Lung (tissue), 16 donors: ENCODE measurements around the gene C11orf52. TPM values are rescaled to one million over a fixed set of nuclear protein-coding genes. Genes with fewer than 3 reads are reported as not detected.

ENCODE experiments used
- ATAC-seq: fragments of 200-7000 bp; cut with Tn5 transposase; one replicate; pipeline ENCODE4 v1.9.1; 2020; ENCODE audit warnings: moderate number of reproducible peaks; ENCODE audit not compliant: insufficient read depth, low FRiP score
- DNase-seq, 3 donors: peaks; one replicate each; pipeline ENCODE4 v3.0.0-alpha.2; 2013 to 2017
- H3K27ac ChIP-seq, 2 donors: one replicate each; pipeline ENCODE4 v1.5.1; 2013; ENCODE audit warnings: mild to moderate bottlenecking in 2 of 2, moderate library complexity in 2 of 2, control low read depth in 1 of 2, inconsistent platforms in 1 of 2, low read depth in 1 of 2, low read length in 1 of 2
- H3K27me3 ChIP-seq, 3 donors: one replicate each; pipeline ENCODE4 v1.5.1; 2013; ENCODE audit warnings: low read length in 2 of 3; ENCODE audit not compliant: control insufficient read depth in 3 of 3, insufficient read depth in 3 of 3
- H3K36me3 ChIP-seq, 4 donors: one replicate each; pipeline ENCODE4 v1.5.1; 2013; ENCODE audit warnings: low read length in 4 of 4, mild to moderate bottlenecking in 1 of 4, moderate library complexity in 1 of 4; ENCODE audit not compliant: control insufficient read depth in 4 of 4, insufficient read depth in 4 of 4
- H3K4me1 ChIP-seq, 5 donors: one replicate each; pipeline ENCODE4 v1.5.1; 2013; ENCODE audit warnings: low read length in 5 of 5, mild to moderate bottlenecking in 2 of 5, moderate library complexity in 1 of 5; ENCODE audit not compliant: control insufficient read depth in 5 of 5, insufficient read depth in 5 of 5
- H3K4me3 ChIP-seq: one replicate; pipeline ENCODE4 v1.5.1; 2013; ENCODE audit warnings: mild to moderate bottlenecking, control low read depth, moderate library complexity
- H3K9ac ChIP-seq, 2 donors: one replicate each; pipeline ENCODE4 v1.5.1; 2013; ENCODE audit warnings: low read length in 2 of 2, control low read depth in 1 of 2; ENCODE audit not compliant: insufficient read depth in 1 of 2
- H3K9me3 ChIP-seq, 4 donors: one replicate each; pipeline ENCODE4 v1.5.1; 2013; ENCODE audit warnings: low read length in 3 of 4, mild to moderate bottlenecking in 1 of 4, moderate library complexity in 1 of 4; ENCODE audit not compliant: control insufficient read depth in 4 of 4, insufficient read depth in 3 of 4
- CTCF ChIP-seq: IDR thresholded peaks from 2 replicates; pipeline ENCODE4 v1.5.1; 2012; ENCODE audit warnings: mild to moderate bottlenecking; ENCODE audit errors: control extremely low read depth, extremely low read depth
- WGBS, 2 donors: extraction: QIAGEN DNeasy Blood & Tissue Kit; methylation state at CpG; one replicate each; pipeline ENCODE4 v1.1.7; 2013; 5-methylcytosine and 5-hydroxymethylcytosine counted together
- long read RNA-seq, 5 donors: transcript quantifications; one replicate each; lab custom pipeline, GENCODE V29; 2026
- polyA plus RNA-seq, 2 donors: library from polyadenylated mRNA; stranded (reverse); fragments of 200-250 nt; gene quantifications; one replicate each; pipeline ENCODE4 v1.2.1, GENCODE V29; 2013
- total RNA-seq, 2 donors: library from RNA; depleted of rRNA in 1 of 2; stranded (reverse); fragments of >200 nt in 1 of 2; gene quantifications; one replicate each; pipeline ENCODE4 v1.2.1, GENCODE V29; 2014 to 2021
- donor health status: control.
- donor health status: control.
- donor health status: Bipolar disorder and iron deficiency.
- donor health status: healthy.
- donor health status: DM: yes; HTN: yes; CAD: no.

Gene C11orf52
- total RNA-seq = 10 to 100 TPM; 11.1 to 16.0 TPM
- polyA plus RNA-seq = 10 to 100 TPM; 14.6 to 20.4 TPM
- long read RNA-seq, donor 1, partial matches to known transcripts = 0 of 2 reads
- long read RNA-seq, donor 1, other reads (novel, unspliced or antisense) = 0 of 2 reads
- long read RNA-seq, donor 2, transcript C11orf52-201 (4 exons, 1,141 nt) = major isoform, 6 of 6 reads
- long read RNA-seq, donor 2, partial matches to known transcripts = 0 of 6 reads
- long read RNA-seq, donor 2, other reads (novel, unspliced or antisense) = 0 of 6 reads
- long read RNA-seq, donor 3, partial matches to known transcripts = 0 of 1 reads
- long read RNA-seq, donor 3, other reads (novel, unspliced or antisense) = 0 of 1 reads
- long read RNA-seq, donor 4 = 0 reads
- long read RNA-seq, donor 5, transcript C11orf52-201 (4 exons, 1,141 nt) = major isoform, 8 of 8 reads
- long read RNA-seq, donor 5, partial matches to known transcripts = 0 of 8 reads
- long read RNA-seq, donor 5, other reads (novel, unspliced or antisense) = 0 of 8 reads

- peak within 1 kb of the TSS; percentile 24 for H3K4me3 ChIP-seq
- no peak for TF ChIP-seq CTCF
- DNase-seq (peak; percentile 79 to 89 (median 79)), ATAC-seq (peak; percentile 65)
- peaks cover 4 to 26% (median 7%) of the 10 kb centered on the region in 5 donors for H3K4me1 ChIP-seq
- H3K9ac ChIP-seq = peak within 1 kb of the TSS in 1 of 2 donors; percentile 59
- 51 to 66% methylated on average over 19 of the region's 19 CpGs for WGBS, 2 donors
- H3K27me3 ChIP-seq = no peaks in the 10 kb centered on the region
- H3K9me3 ChIP-seq = no peaks in the 10 kb centered on the region
- peak within 1 kb of the TSS; percentile 21 to 78 for H3K27ac ChIP-seq
- no peaks in the 10 kb centered on the region for H3K36me3 ChIP-seq
These were observed at the start of gene C11orf52 for GRCh38 chr11:111918390-111919256. TSS of gene C11orf52 (plus strand) at chr11:111918913. CDS start at chr11:111918973, 60 bp downstream.

GRCh38 chr11:111870113-111870512, 48.6 kb upstream of the C11orf52 start:
- no peaks in the 10 kb centered on the region for H3K9me3 ChIP-seq
- no peak for DNase-seq
- no peak for ATAC-seq
- H3K27ac ChIP-seq = no peak overlapping the region
- H3K4me1 ChIP-seq = peaks cover 0 to 12% (median 5%) of the 10 kb centered on the region in 5 donors
- H3K4me3 ChIP-seq = no peak overlapping the region
- no peak for TF ChIP-seq CTCF
- peaks cover 7 to 20% (median 14%) of the 10 kb centered on the region in 4 donors for H3K36me3 ChIP-seq
- no peaks in the 10 kb centered on the region for H3K27me3 ChIP-seq
- WGBS, 2 donors = 87 to 96% methylated on average over 1 of the region's 1 CpG
- no peak overlapping the region for H3K9ac ChIP-seq

- Histone ChIP-seq H3K27me3 (no peaks in the 10 kb centered on the region), H3K27ac (no peak overlapping the region), H3K4me3 (peak overlapping the region; percentile 89), H3K36me3 (peaks cover 7 to 20% (median 15%) of the 10 kb centered on the region in 4 donors), H3K4me1 (peaks cover 0 to 12% (median 5%) of the 10 kb centered on the region in 5 donors), H3K9me3 (no peaks in the 10 kb centered on the region), H3K9ac (peak overlapping the region; percentile 83 to 88)
- DNase-seq = no peak
- no peak for TF ChIP-seq CTCF
- no peak for ATAC-seq
These were observed 48.2 kb upstream of the C11orf52 start for GRCh38 chr11:111870522-111870885.
